Measurements from ENCODE around the gene DTHD1.
A peak's percentile ranks its signal among the peaks of the same experiment; 100 is the strongest.

Gene DTHD1

DNA sequence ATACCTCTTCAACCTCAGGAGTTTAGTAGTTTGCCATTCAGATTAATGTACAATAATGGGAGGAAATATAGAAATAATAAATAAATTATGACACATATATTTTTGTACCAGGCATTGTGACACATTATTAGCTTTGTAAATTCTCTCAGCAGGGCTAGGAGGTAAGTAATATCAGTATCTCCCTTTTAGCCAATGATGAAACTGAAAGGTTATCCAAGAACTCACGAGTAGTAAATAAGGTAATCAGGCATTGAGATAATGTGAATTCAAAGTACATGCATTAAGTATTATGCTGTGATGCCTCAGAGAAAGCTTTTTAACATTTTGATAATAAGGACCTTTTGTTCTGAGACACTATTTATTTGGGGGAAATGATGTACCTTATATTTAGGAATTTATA is 31.8 kb upstream of the DTHD1 start:
- H3K9me3 ChIP-seq (ENCODE audit: control insufficient read depth in 1 of 2, low read length in 2 of 2), result no peaks in the 10 kb centered on the region
- H3K4me1 ChIP-seq (ENCODE audit: control insufficient read depth in 1 of 2, insufficient read depth in 2 of 2, low read length in 2 of 2), result no peaks in the 10 kb centered on the region
- H3K36me3 ChIP-seq (ENCODE audit: control insufficient read depth in 1 of 2, insufficient read depth in 2 of 2, low read length in 2 of 2), result no peaks in the 10 kb centered on the region
- no peaks in the 10 kb centered on the region for H3K27me3 ChIP-seq (ENCODE audit: low read depth, low read length)
- H3K27ac ChIP-seq (ENCODE audit: low read length), result no peak overlapping the region
- H3K4me3 ChIP-seq (ENCODE audit: low read depth in 1 of 2, low read length in 2 of 2), result no peak overlapping the region

- Histone ChIP-seq H3K4me3 (ENCODE audit: low read depth in 1 of 2, low read length in 2 of 2) (no peak overlapping the region), H3K36me3 (ENCODE audit: control insufficient read depth in 1 of 2, insufficient read depth in 2 of 2, low read length in 2 of 2) (no peaks in the 10 kb centered on the region), H3K4me1 (ENCODE audit: control insufficient read depth in 1 of 2, insufficient read depth in 2 of 2, low read length in 2 of 2) (no peaks in the 10 kb centered on the region), H3K27ac (ENCODE audit: low read length) (no peak overlapping the region), H3K27me3 (ENCODE audit: low read depth, low read length) (no peaks in the 10 kb centered on the region), H3K9me3 (ENCODE audit: control insufficient read depth in 1 of 2, low read length in 2 of 2) (no peaks in the 10 kb centered on the region)
Observed at GRCh38 chr4:36251983-36252382, 29.4 kb upstream of the DTHD1 start.

DNA sequence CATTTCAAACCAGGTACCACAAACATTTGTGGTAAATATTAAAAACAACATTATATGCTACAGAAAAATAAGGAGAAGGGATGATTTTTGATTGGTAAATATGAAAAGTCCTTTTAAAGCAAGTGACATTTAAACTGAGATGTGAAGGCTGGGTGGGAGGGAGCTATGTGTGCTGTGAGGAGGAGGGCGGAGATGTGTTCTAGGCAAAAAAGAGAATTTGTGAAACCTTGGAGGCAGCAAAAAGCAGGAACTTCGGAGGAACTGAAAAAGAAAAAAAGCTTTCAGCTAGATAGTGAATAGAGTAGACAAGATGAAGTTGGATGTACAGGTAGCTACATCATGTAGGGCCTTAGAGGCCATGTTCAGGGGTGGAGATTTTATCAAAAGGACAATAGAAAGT is 27.0 kb upstream of the DTHD1 start:
- no peak overlapping the region for H3K27ac ChIP-seq (ENCODE audit: low read length)
- no peaks in the 10 kb centered on the region for H3K27me3 ChIP-seq (ENCODE audit: low read depth, low read length)
- no peaks in the 10 kb centered on the region for H3K4me1 ChIP-seq (ENCODE audit: control insufficient read depth in 1 of 2, insufficient read depth in 2 of 2, low read length in 2 of 2)
- no peaks in the 10 kb centered on the region for H3K36me3 ChIP-seq (ENCODE audit: control insufficient read depth in 1 of 2, insufficient read depth in 2 of 2, low read length in 2 of 2)
- no peaks in the 10 kb centered on the region for H3K9me3 ChIP-seq (ENCODE audit: control insufficient read depth in 1 of 2, low read length in 2 of 2)
- H3K4me3 ChIP-seq (ENCODE audit: low read depth in 1 of 2, low read length in 2 of 2), result no peak overlapping the region

- Histone ChIP-seq H3K36me3 (ENCODE audit: control insufficient read depth in 1 of 2, insufficient read depth in 2 of 2, low read length in 2 of 2) (no peaks in the 10 kb centered on the region), H3K4me3 (ENCODE audit: low read depth in 1 of 2, low read length in 2 of 2) (no peak overlapping the region), H3K27ac (ENCODE audit: low read length) (no peak overlapping the region), H3K27me3 (ENCODE audit: low read depth, low read length) (no peaks in the 10 kb centered on the region), H3K9me3 (ENCODE audit: control insufficient read depth in 1 of 2, low read length in 2 of 2) (no peaks in the 10 kb centered on the region), H3K4me1 (ENCODE audit: control insufficient read depth in 1 of 2, insufficient read depth in 2 of 2, low read length in 2 of 2) (no peaks in the 10 kb centered on the region)
Observed at GRCh38 chr4:36255577-36255976, 25.8 kb upstream of the DTHD1 start.

DNA sequence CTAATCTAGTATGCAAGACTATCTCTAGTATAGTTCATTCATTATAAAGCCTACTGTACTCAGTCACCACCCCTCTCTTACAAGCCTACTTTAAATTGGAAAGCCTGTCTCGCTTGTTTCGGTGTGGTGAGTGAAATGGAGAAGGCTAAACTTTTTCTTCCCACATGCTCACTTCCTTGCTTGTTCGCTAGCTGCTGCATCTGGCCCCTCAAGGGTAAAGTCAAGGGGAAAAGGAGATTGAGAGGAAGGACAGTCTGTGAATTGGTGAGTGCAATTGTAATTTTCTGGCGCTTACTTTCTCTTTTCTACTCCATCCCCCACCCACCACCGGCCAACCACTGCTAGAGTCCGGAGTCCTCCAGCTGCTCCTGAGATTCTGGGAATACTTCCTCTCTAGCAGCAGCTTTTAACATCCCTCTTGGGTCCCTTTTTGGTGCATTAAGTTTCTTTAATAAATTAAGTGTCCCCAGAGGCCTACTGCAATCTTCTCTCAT is 25.0 kb upstream of the DTHD1 start:
- Histone ChIP-seq H3K9me3 (ENCODE audit: control insufficient read depth in 1 of 2, low read length in 2 of 2) (no peaks in the 10 kb centered on the region), H3K4me1 (ENCODE audit: control insufficient read depth in 1 of 2, insufficient read depth in 2 of 2, low read length in 2 of 2) (no peaks in the 10 kb centered on the region), H3K4me3 (ENCODE audit: low read depth in 1 of 2, low read length in 2 of 2) (peak overlapping the region in 1 of 2 donors; percentile 27), H3K36me3 (ENCODE audit: control insufficient read depth in 1 of 2, insufficient read depth in 2 of 2, low read length in 2 of 2) (no peaks in the 10 kb centered on the region), H3K27ac (ENCODE audit: low read length) (no peak overlapping the region), H3K27me3 (ENCODE audit: low read depth, low read length) (no peaks in the 10 kb centered on the region)

DNA sequence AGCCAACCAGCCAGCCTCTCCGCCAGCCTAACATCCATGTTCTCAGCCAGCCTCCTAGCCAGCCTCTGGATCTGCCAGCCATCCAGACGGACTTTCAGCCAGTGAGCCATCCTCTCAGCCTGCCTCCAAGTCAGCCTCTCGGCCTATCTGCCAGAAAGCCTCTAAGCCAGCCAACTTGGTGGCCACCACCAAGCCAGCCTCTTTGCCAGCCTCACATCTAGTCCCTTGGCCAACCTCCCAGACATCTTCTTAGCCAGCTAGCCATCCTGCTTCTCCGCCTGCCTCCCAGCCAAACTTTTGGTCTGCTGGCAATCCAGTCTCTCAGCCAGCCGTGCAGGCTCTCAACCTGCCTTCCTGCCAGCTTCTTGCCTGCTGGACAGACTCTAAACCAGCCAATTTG is 20.7 kb upstream of the DTHD1 start:
- H3K36me3 ChIP-seq (ENCODE audit: control insufficient read depth in 1 of 2, insufficient read depth in 2 of 2, low read length in 2 of 2), result no peaks in the 10 kb centered on the region
- H3K4me1 ChIP-seq (ENCODE audit: control insufficient read depth in 1 of 2, insufficient read depth in 2 of 2, low read length in 2 of 2), result no peaks in the 10 kb centered on the region
- H3K27ac ChIP-seq (ENCODE audit: low read length), result no peak overlapping the region
- H3K27me3 ChIP-seq (ENCODE audit: low read depth, low read length), result no peaks in the 10 kb centered on the region
- H3K4me3 ChIP-seq (ENCODE audit: low read depth in 1 of 2, low read length in 2 of 2), result no peak overlapping the region
- no peaks in the 10 kb centered on the region for H3K9me3 ChIP-seq (ENCODE audit: control insufficient read depth in 1 of 2, low read length in 2 of 2)

DNA sequence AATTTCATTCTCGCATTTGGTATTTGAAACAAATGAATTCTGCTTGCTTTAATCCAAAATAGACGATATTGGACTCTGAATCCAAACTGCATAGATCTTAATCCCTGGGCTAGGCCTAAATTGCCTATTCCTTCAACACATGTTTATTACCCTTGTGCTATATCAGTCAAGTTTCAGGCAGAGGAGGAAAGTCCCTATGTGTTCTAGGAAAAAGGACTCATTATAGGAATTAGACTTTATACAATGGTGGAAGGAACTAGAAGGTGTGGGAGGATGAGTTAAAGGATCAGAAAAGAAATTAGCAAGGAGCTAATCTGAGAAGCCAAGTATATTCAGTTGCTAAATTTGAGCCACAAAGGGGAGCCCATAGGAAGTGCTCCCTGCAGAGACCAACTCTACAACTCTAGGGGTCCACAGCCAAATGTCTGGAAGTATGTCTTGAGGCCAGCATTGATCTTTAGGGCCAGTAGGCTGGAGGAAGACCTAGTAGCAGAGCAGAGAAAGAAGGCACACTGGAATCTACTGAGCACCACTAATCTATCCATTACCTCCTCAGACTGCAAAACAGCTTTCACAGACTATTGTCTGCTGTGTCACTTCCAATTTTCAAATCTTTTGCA is 17.1 kb upstream of the DTHD1 start:
- H3K4me3 ChIP-seq (ENCODE audit: low read depth in 1 of 2, low read length in 2 of 2), result no peak overlapping the region
- H3K36me3 ChIP-seq (ENCODE audit: control insufficient read depth in 1 of 2, insufficient read depth in 2 of 2, low read length in 2 of 2), result no peaks in the 10 kb centered on the region
- no peaks in the 10 kb centered on the region for H3K9me3 ChIP-seq (ENCODE audit: control insufficient read depth in 1 of 2, low read length in 2 of 2)
- no peaks in the 10 kb centered on the region for H3K4me1 ChIP-seq (ENCODE audit: control insufficient read depth in 1 of 2, insufficient read depth in 2 of 2, low read length in 2 of 2)
- no peaks in the 10 kb centered on the region for H3K27me3 ChIP-seq (ENCODE audit: low read depth, low read length)
- H3K27ac ChIP-seq (ENCODE audit: low read length), result no peak overlapping the region

GRCh38 chr4:36267486-36268268 is 13.7 kb upstream of the DTHD1 start:
- no peaks in the 10 kb centered on the region for H3K9me3 ChIP-seq (ENCODE audit: control insufficient read depth in 1 of 2, low read length in 2 of 2)
- H3K4me3 ChIP-seq (ENCODE audit: low read depth in 1 of 2, low read length in 2 of 2), result no peak overlapping the region
- no peaks in the 10 kb centered on the region for H3K27me3 ChIP-seq (ENCODE audit: low read depth, low read length)
- H3K4me1 ChIP-seq (ENCODE audit: control insufficient read depth in 1 of 2, insufficient read depth in 2 of 2, low read length in 2 of 2), result no peaks in the 10 kb centered on the region
- no peak overlapping the region for H3K27ac ChIP-seq (ENCODE audit: low read length)
- H3K36me3 ChIP-seq (ENCODE audit: control insufficient read depth in 1 of 2, insufficient read depth in 2 of 2, low read length in 2 of 2), result no peaks in the 10 kb centered on the region

DNA sequence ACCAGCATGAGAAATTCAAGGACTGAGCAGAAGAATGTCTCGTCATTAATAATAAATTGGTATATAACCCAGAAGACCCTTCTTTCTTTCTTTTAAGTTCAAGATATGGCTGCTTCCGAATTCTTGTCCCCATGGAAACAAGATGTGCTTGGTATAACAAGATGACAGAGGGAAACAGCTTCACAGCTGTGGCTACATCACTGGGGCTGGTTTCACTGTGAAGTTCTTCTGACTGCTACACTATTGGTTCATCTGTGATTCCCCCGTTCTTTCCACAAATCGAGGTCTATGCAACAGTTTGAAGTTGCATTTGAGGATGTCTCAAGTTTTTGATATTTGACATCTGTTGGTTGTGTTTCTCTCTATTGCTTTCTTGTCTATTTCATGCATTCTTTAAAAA is 12.3 kb upstream of the DTHD1 start:
- no peaks in the 10 kb centered on the region for H3K9me3 ChIP-seq (ENCODE audit: control insufficient read depth in 1 of 2, low read length in 2 of 2)
- no peaks in the 10 kb centered on the region for H3K27me3 ChIP-seq (ENCODE audit: low read depth, low read length)
- no peaks in the 10 kb centered on the region for H3K36me3 ChIP-seq (ENCODE audit: control insufficient read depth in 1 of 2, insufficient read depth in 2 of 2, low read length in 2 of 2)
- no peak overlapping the region for H3K4me3 ChIP-seq (ENCODE audit: low read depth in 1 of 2, low read length in 2 of 2)
- no peak overlapping the region for H3K27ac ChIP-seq (ENCODE audit: low read length)
- H3K4me1 ChIP-seq (ENCODE audit: control insufficient read depth in 1 of 2, insufficient read depth in 2 of 2, low read length in 2 of 2), result no peaks in the 10 kb centered on the region

GRCh38 chr4:36269533-36270173 is 11.8 kb upstream of the DTHD1 start:
- no peaks in the 10 kb centered on the region for H3K36me3 ChIP-seq (ENCODE audit: control insufficient read depth in 1 of 2, insufficient read depth in 2 of 2, low read length in 2 of 2)
- H3K4me3 ChIP-seq (ENCODE audit: low read depth in 1 of 2, low read length in 2 of 2), result no peak overlapping the region
- no peaks in the 10 kb centered on the region for H3K4me1 ChIP-seq (ENCODE audit: control insufficient read depth in 1 of 2, insufficient read depth in 2 of 2, low read length in 2 of 2)
- H3K27ac ChIP-seq (ENCODE audit: low read length), result no peak overlapping the region
- no peaks in the 10 kb centered on the region for H3K27me3 ChIP-seq (ENCODE audit: low read depth, low read length)
- H3K9me3 ChIP-seq (ENCODE audit: control insufficient read depth in 1 of 2, low read length in 2 of 2), result no peaks in the 10 kb centered on the region

- no peaks in the 10 kb centered on the region for H3K27me3 ChIP-seq (ENCODE audit: low read depth, low read length)
- H3K4me1 ChIP-seq (ENCODE audit: control insufficient read depth in 1 of 2, insufficient read depth in 2 of 2, low read length in 2 of 2), result no peaks in the 10 kb centered on the region
- H3K36me3 ChIP-seq (ENCODE audit: control insufficient read depth in 1 of 2, insufficient read depth in 2 of 2, low read length in 2 of 2), result no peaks in the 10 kb centered on the region
- no peak overlapping the region for H3K27ac ChIP-seq (ENCODE audit: low read length)
- no peak overlapping the region for H3K4me3 ChIP-seq (ENCODE audit: low read depth in 1 of 2, low read length in 2 of 2)
- no peaks in the 10 kb centered on the region for H3K9me3 ChIP-seq (ENCODE audit: control insufficient read depth in 1 of 2, low read length in 2 of 2)
Observed at GRCh38 chr4:36273276-36273675, 8.1 kb upstream of the DTHD1 start.
